ENCODE results near the gene PGRMC1.

PGRMC1 gene

DNA sequence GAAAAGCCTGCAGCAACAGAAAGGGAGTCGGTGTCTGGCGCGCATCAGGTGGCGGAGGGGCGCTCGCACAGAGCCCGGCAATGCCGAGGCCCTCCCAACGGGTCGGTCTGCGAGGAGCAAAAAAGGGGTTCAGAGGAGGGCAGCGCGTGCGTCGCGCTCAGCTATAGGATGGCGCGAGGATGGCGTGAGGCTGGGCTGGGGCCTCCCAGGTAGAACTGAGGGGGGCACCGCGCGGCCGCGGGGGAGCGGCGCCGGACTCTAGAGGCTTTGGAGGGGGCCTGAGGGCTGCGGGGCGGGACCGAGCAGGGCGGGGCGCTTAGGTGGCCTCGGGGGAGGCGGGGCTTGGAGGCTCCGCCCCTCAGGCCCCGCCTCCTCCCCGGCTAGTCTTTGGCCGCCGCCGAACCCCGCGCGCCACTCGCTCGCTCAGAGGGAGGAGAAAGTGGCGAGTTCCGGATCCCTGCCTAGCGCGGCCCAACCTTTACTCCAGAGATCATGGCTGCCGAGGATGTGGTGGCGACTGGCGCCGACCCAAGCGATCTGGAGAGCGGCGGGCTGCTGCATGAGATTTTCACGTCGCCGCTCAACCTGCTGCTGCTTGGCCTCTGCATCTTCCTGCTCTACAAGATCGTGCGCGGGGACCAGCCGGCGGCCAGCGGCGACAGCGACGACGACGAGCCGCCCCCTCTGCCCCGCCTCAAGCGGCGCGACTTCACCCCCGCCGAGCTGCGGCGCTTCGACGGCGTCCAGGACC, at the start of gene PGRMC1:
PGRMC1 (plus strand) TSS at position 414 of the 751 bp plus-strand sequence; CDS start at position 493, 79 bp downstream.
- Histone ChIP-seq H3K27ac (peak within 1 kb of the TSS; percentile 88), H3K27me3 (ENCODE audit: insufficient read depth, low read depth, severe bottlenecking) (peaks cover 3% of the 10 kb centered on the region), H3K4me3 (ENCODE audit: low read depth, low read length) (peak within 1 kb of the TSS; percentile 62), H3K36me3 (peaks cover 9% of the 10 kb centered on the region), H3K9me3 (ENCODE audit: severe bottlenecking) (peaks cover 3% of the 10 kb centered on the region)
- TF ChIP-seq, protein P1, sequence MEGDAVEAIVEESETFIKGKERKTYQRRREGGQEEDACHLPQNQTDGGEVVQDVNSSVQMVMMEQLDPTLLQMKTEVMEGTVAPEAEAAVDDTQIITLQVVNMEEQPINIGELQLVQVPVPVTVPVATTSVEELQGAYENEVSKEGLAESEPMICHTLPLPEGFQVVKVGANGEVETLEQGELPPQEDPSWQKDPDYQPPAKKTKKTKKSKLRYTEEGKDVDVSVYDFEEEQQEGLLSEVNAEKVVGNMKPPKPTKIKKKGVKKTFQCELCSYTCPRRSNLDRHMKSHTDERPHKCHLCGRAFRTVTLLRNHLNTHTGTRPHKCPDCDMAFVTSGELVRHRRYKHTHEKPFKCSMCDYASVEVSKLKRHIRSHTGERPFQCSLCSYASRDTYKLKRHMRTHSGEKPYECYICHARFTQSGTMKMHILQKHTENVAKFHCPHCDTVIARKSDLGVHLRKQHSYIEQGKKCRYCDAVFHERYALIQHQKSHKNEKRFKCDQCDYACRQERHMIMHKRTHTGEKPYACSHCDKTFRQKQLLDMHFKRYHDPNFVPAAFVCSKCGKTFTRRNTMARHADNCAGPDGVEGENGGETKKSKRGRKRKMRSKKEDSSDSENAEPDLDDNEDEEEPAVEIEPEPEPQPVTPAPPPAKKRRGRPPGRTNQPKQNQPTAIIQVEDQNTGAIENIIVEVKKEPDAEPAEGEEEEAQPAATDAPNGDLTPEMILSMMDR (IDR thresholded peaks at IDR 0.05; ENCODE audit: low read depth, low read length) = no peak
- DNase-seq = peak; percentile 71

DNA sequence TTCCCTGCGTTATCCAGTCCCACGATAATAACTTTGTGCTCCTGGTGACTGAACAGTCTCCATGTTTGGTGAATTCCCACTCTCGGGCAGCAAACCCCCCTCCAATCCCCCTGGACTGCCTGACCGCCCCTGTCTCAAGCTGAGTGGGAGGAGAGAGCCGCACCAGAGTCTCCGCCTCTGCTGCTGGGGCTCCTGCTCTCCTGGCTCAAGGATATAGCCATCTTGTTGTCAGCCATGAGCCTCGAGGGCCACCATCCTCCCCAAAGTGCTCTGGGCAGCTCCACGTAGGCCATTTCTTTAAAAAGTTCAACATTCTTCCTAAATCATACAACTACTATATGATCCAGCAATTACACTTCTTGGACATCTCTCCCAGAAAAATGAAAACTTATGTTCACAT, 49.3 kb upstream of the PGRMC1 start:
- Histone ChIP-seq H3K27ac (no peak overlapping the region), H3K27me3 (ENCODE audit: insufficient read depth, low read depth, severe bottlenecking) (peaks cover 16% of the 10 kb centered on the region), H3K9me3 (ENCODE audit: severe bottlenecking) (no peaks in the 10 kb centered on the region), H3K4me3 (ENCODE audit: low read depth, low read length) (no peak overlapping the region), H3K36me3 (no peaks in the 10 kb centered on the region)
- TF ChIP-seq, protein P1 (IDR thresholded peaks at IDR 0.05; ENCODE audit: low read depth, low read length) = no peak
- no peak for DNase-seq

DNA sequence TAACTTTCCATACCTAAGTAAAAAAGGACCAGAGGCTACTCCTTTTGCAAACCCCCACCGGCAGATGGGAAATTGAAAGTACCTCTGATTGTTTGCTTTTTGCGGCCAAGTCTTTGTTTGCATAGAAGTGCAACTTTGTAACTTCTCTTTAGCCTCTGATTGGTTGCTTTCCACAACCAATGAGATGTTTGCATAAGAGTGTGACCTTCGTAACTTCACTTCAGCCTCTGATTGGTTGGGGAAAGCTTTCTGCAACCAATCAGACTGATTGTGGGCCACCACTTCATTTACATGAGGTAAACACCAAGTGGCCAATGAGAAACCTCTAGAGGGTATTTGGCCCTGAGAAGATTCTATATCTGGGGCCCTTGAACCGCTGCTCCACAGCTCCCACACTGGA, 48.8 kb upstream of the PGRMC1 start:
- Histone ChIP-seq H3K27ac (no peak overlapping the region), H3K4me3 (ENCODE audit: low read depth, low read length) (no peak overlapping the region), H3K36me3 (no peaks in the 10 kb centered on the region), H3K27me3 (ENCODE audit: insufficient read depth, low read depth, severe bottlenecking) (peaks cover 16% of the 10 kb centered on the region), H3K9me3 (ENCODE audit: severe bottlenecking) (no peaks in the 10 kb centered on the region)
- no peak for DNase-seq
- TF ChIP-seq, protein P1 (IDR thresholded peaks at IDR 0.05; ENCODE audit: low read depth, low read length) = no peak

DNA sequence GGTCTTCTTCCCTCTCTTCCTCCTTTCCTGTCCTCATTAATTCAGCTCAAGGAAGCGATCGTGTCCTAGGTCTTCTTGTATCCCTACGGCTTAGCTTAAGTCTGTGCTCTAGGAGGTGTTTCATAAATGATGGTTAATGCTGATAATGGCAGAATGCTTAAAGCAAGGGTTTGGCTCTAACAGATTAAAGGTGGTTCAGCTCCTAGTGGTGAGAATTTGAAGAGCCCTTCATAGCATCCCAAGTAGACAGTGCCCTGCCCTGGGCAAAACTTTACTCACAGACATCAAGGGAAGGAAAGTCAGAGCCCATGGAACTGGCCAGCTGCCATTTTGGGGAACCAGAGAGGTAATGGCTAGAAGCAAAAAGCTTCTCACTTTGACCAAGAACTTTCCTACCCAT, 47.0 kb upstream of the PGRMC1 start:
- Histone ChIP-seq H3K9me3 (ENCODE audit: severe bottlenecking) (no peaks in the 10 kb centered on the region), H3K27ac (no peak overlapping the region), H3K4me3 (ENCODE audit: low read depth, low read length) (no peak overlapping the region), H3K27me3 (ENCODE audit: insufficient read depth, low read depth, severe bottlenecking) (peaks cover 14% of the 10 kb centered on the region), H3K36me3 (no peaks in the 10 kb centered on the region)
- DNase-seq = no peak
- TF ChIP-seq, protein P1 (IDR thresholded peaks at IDR 0.05; ENCODE audit: low read depth, low read length) = no peak

DNA sequence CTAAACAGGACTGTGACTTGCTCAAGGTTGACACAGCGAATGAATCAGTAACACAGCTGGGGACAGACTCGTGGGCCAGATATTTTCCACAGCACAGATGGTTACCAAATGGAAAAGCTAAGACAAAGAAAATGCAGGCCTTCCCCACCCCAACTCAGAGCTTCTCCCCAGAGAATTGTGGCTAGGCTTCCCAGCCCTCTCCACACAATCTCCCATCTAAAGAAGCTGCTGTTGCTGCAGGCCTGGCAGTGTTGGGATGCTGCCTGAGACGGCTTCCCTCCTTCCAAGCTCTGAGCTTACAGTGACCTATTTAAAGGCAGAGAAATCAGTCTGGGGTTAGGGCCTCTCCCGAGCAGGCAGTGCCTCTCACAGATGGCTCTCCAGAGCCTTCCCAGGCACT, 46.5 kb upstream of the PGRMC1 start:
- Histone ChIP-seq H3K4me3 (ENCODE audit: low read depth, low read length) (no peak overlapping the region), H3K27me3 (ENCODE audit: insufficient read depth, low read depth, severe bottlenecking) (peaks cover 14% of the 10 kb centered on the region), H3K9me3 (ENCODE audit: severe bottlenecking) (no peaks in the 10 kb centered on the region), H3K27ac (no peak overlapping the region), H3K36me3 (no peaks in the 10 kb centered on the region)
- no peak for DNase-seq
- TF ChIP-seq, protein P1 (IDR thresholded peaks at IDR 0.05; ENCODE audit: low read depth, low read length) = no peak
